Measurements from ENCODE around the gene SCAMP3.
"Not testable (repeated sequence)": the region's sequence is repeated elsewhere in the genome, so short reads cannot be mapped to it uniquely, and the experiment has no call there.

SCAMP3 gene

DNA sequence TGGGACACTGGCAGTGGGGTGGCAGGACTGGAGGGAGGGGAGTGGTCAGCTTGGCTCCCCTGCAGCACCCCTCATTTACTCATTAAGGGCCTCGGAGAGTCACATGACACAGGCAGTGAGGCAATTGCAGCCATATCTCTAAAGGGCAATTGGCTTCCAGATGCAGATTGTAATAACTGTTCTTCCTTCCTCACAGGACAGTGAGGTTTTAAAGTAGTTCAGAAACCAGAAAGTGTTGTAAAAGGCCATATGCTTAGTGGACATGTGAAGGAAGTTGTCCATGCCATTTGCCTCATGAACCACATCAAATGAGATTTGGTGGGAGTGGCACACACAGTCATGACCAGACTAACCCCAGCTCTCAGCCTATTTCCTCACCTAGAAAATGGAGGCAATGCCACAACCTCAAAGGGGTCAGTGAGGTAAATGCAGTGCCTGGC is 42.5 kb downstream of the SCAMP3 start:
- H3K4me3 ChIP-seq (ENCODE audit: low read depth, low read length), result no peak overlapping the region
- in situ Hi-C loops (cut with HindIII; ENCODE audit: low sequenced_read_pairs), result no loop called here
- TF ChIP-seq, protein P1, sequence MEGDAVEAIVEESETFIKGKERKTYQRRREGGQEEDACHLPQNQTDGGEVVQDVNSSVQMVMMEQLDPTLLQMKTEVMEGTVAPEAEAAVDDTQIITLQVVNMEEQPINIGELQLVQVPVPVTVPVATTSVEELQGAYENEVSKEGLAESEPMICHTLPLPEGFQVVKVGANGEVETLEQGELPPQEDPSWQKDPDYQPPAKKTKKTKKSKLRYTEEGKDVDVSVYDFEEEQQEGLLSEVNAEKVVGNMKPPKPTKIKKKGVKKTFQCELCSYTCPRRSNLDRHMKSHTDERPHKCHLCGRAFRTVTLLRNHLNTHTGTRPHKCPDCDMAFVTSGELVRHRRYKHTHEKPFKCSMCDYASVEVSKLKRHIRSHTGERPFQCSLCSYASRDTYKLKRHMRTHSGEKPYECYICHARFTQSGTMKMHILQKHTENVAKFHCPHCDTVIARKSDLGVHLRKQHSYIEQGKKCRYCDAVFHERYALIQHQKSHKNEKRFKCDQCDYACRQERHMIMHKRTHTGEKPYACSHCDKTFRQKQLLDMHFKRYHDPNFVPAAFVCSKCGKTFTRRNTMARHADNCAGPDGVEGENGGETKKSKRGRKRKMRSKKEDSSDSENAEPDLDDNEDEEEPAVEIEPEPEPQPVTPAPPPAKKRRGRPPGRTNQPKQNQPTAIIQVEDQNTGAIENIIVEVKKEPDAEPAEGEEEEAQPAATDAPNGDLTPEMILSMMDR (IDR thresholded peaks at IDR 0.05; ENCODE audit: low read depth, low read length, missing control alignments), result no peak
- DNase-seq (ENCODE audit: low read depth), result no peak

DNA sequence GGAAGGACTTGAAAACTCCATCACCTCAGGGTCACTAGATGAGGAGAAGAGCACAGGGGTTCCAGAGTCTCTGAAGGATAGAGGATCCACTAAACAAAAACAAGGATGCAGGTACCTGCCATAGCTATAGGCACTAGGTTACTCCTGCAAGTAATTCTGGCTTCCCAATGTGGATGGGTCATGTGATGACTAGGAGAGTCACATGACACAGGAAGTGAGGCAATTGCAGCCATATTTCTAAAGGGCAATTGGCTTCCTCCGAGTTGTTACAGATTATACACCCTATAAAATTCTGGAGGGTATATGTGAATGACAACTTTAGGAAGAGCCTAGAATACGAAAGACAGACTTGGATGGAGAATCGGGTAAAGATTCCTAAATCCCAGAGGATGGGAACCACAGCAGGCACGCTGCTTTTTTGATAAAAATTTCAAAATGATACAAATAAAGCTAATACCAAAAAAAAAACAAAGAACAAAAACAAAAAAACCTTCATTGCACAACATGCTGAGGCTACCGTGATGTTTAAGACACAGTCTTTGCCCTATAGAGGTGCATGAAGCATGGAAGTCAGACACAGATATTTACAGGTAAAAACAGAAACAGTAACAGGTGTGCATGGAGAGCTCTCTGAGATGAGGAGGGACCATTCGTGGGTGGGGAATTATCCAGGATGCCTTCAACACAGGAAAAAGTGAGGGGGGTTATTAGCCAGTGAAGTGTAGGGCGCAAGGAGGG is 43.1 kb downstream of the SCAMP3 start:
- H3K4me3 ChIP-seq (ENCODE audit: low read depth, low read length), result no peak overlapping the region
- no peak for DNase-seq (ENCODE audit: low read depth)
- TF ChIP-seq, protein P1 (IDR thresholded peaks at IDR 0.05; ENCODE audit: low read depth, low read length, missing control alignments), result no peak
- in situ Hi-C loops (cut with HindIII; ENCODE audit: low sequenced_read_pairs), result no loop called here

DNA sequence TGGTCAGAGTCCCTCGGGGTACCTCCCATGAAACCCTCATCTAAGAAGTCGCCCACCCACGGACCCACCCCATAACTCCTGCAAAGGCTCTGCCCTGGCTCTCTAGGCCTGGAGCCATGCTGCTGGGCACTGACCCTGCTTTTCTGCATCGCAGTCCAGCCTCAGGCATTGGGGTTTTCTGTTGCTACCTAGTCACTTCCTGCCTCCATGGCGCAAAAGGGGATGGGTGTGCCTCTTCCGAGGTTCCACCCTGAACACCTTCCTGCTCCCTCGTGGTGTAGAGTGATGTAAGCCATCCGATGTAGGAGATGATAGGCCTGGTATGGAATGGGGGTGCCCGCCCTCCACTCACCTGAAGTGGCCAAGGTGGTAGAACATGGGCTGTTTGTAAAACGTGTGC is 47.5 kb downstream of the SCAMP3 start:
- in situ Hi-C loops (cut with HindIII; ENCODE audit: low sequenced_read_pairs); H3K4me3 ChIP-seq (ENCODE audit: low read depth, low read length); DNase-seq (ENCODE audit: low read depth): not testable (repeated sequence)

DNA sequence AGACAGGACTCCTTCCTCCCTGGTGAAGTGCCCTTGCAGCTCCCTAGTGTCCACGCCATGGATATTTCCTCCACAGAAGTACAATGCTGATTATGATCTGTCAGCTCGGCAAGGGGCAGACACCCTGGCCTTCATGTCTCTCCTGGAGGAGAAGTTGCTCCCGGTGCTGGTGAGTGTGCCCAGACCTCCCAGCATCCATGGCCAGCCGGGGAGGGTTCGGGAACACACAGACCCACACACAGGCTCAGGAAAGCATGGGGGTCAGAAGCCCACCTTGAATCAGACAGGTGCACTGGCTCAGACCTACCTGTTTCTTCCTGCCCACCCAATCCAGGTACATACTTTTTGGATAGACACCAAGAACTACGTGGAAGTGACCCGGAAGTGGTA is 50.1 kb downstream of the SCAMP3 start:
- in situ Hi-C loops (cut with HindIII; ENCODE audit: low sequenced_read_pairs); DNase-seq (ENCODE audit: low read depth); H3K4me3 ChIP-seq (ENCODE audit: low read depth, low read length): not testable (repeated sequence)

DNA sequence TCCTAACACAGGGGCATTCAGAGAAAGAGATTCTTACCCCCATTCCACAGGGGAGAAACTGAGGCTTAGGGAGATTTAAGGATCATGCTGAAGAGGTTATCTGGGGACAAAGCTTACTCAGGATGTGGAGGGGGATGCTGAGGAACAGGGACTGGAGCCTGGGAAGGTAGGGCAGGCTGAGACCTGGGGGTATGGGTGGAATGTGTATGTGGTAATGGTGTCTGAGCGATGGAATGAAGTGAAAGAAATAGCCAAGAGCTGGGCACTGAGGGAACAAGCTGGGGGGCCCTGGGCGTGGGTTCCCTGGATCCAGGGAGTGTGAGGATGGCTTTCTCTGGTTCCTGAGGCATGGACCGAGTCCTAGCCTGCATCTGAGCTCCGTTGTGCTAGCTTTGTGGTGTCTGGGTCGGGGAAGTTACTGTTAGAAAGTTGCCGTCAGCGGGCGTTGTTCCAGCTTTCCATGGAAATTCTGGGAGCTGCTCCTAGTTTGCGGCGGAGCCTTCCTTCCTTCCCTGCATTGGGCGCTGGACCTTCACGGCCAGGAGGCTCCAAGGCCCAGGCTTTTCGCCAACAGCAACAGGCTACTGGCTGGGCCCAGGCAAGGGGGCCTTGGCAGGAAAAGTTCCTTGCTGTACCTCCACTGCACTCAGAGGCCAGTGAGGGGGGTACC is 50.6 kb downstream of the SCAMP3 start:
- H3K4me3 ChIP-seq (ENCODE audit: low read depth, low read length); DNase-seq (ENCODE audit: low read depth); in situ Hi-C loops (cut with HindIII; ENCODE audit: low sequenced_read_pairs): not testable (repeated sequence)

DNA sequence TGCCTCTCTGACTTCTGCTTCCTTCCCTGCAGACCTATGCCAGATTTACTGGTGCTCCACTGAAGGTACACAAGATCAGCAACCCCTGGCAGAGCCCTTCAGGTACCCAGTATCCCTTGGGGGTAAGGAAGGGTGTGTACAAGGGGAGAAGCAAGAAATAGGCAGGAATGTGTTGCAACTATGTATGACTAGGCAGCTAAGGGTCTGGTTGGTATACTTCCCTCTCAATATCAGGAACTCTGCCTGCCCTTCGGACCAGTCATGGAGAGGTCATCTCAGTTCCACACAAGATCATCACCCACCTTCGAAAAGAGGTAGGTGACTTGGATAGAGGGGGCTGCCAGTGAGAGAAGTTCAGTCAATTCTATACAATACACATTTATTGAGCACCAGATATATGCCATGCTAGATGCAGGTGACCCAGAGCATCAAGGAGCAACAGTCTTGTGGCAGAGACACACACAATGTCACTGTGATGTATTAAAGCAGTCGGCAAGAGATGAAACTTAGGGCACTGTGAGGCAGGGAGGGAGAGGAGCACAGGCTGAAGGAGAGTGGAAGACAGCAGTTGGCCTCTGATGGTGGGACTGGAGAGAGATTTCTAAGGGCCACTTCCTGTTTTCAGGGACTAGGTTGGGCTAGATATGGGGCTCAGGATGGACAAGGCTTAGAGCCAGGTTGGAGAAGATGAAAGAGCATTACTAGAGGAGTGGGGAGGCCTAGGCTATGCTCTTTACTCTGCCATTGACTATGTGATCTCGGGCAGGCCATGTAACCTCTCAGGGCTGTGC is 51.7 kb downstream of the SCAMP3 start:
- DNase-seq (ENCODE audit: low read depth), result no peak
- in situ Hi-C loops (cut with HindIII; ENCODE audit: low sequenced_read_pairs), result no loop called here
- TF ChIP-seq, protein P1 (IDR thresholded peaks at IDR 0.05; ENCODE audit: low read depth, low read length, missing control alignments), result no peak
- H3K4me3 ChIP-seq (ENCODE audit: low read depth, low read length), result no peak overlapping the region

DNA sequence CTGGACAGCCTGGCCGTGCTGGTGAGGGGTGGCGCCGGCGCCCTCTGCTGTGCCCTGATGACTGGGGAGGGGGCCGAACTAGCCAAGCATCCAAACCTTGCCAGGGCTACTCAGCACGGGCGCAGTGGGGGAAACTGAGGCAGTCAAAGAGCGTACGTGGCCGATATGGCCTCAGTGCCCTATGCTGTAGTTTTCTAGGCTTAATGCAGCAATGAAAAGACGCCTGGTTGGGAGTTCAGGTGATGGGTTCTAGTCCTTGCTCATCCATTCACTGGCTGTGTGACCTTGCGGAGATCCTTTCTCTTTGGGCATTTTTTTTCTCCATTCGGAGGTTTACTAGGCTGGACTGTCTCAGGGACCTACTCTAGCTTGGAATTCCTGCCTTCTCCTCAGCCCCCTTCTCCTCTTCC is 52.8 kb downstream of the SCAMP3 start:
- DNase-seq (ENCODE audit: low read depth), result no peak
- TF ChIP-seq, protein P1 (IDR thresholded peaks at IDR 0.05; ENCODE audit: low read depth, low read length, missing control alignments), result no peak
- H3K4me3 ChIP-seq (ENCODE audit: low read depth, low read length), result peak overlapping the region; percentile 82
- in situ Hi-C loops (cut with HindIII; ENCODE audit: low sequenced_read_pairs), result no loop called here
